ENCODE measurements around the gene ARPC3. TPM values are rescaled to one million over a fixed set of nuclear protein-coding genes. Genes with fewer than 3 reads are reported as not detected.

The ARPC3 gene
- total and polyA plus RNA-seq, 9 of the 15 experiments (the other 6 are each of a cell fraction or from before 2014, with no cell fraction given): 74.2 to 575 (median 345) TPM

GRCh38 chr12:110424237-110424636 is 25.9 kb downstream of the ARPC3 start:
- no peak overlapping the region for H3K4me2 ChIP-seq (ENCODE audit: insufficient read depth, low read length)
- intact Hi-C loops (cut with micrococcal nuclease): no loop called here
- H2AFZ ChIP-seq (ENCODE audit: low read depth, low read length): no peak overlapping the region
- no peak for DNase-seq (ENCODE audit: extremely low read depth in 1 of 4, low spot score in 3 of 4)
- POLR2A ChIA-PET: interaction anchor here (1.2 kb wide), 1 partner anchor 19 kb away, joined by 3 read pairs; no protein-coding TSS in a partner anchor
- H3K36me3 ChIP-seq (ENCODE audit: control insufficient read depth, insufficient read depth, low read length): no peaks in the 10 kb centered on the region
- no peak for ATAC-seq
- H4K20me1 ChIP-seq (replicated peaks; ENCODE audit: control insufficient read depth, insufficient read depth, low read length): no peaks in the 10 kb centered on the region
- H3K4me3 ChIP-seq: no peak overlapping the region
- no peaks in the 10 kb centered on the region for H3K9me1 ChIP-seq (ENCODE audit: control insufficient read depth, insufficient read depth, low read length)
- TF ChIP-seq ESRRA (IDR thresholded peaks at IDR 0.05; ENCODE audit: borderline replicate concordance, low read depth) (no peak), MAZ (CRISPR knock-in tag; conservative IDR thresholded peaks at IDR 0.05 in 1 of 2, IDR thresholded peaks at IDR 0.05 in 1 of 2) (no peak), TRIM25 (IDR thresholded peaks at IDR 0.05; ENCODE audit: borderline replicate concordance) (no peak), SMARCA5 (IDR thresholded peaks at IDR 0.05) (no peak), VEZF1 (CRISPR knock-in tag; IDR thresholded peaks at IDR 0.05) (no peak), HNRNPL (IDR thresholded peaks at IDR 0.05; ENCODE audit: low read depth, low read length) (no peak), TAF9B (IDR thresholded peaks at IDR 0.05; ENCODE audit: partially characterized antibody) (no peak)
- FAIRE-seq: no peak
- H3K9me3 ChIP-seq (replicated peaks; ENCODE audit: control insufficient read depth, insufficient read depth, low read depth, low read length): no peaks in the 10 kb centered on the region
- H3K4me1 ChIP-seq (replicated peaks in 1 of 2; ENCODE audit: control insufficient read depth in 2 of 2, insufficient read depth in 2 of 2, low read length in 2 of 2): peaks cover 23 to 25% of the 10 kb centered on the region in 2 experiments; a peak in 4 of 5 replicates
- H3K27me3 ChIP-seq (ENCODE audit: control insufficient read depth in 2 of 2, insufficient read depth in 2 of 2, low read length in 2 of 2): no peaks in the 10 kb centered on the region
- CTCF ChIA-PET (ENCODE audit: low intra/inter-chr PET ratio): no interaction called here
- no peak overlapping the region for H3K27ac ChIP-seq (ENCODE audit: extremely low read depth, low read depth, low read length)
- H3K9ac ChIP-seq (ENCODE audit: insufficient read depth in 1 of 2, low read depth in 2 of 2, low read length in 2 of 2): no peak overlapping the region
- WGBS (ENCODE audit: insufficient coverage, low coverage, missing lambda C conversion rate): 55% methylated on average over 3 of the region's 3 CpGs
- H3K79me2 ChIP-seq (ENCODE audit: control insufficient read depth, insufficient read depth, low read length): no peaks in the 10 kb centered on the region
- in situ Hi-C loops (cut with MboI): loop anchor here (10.0 kb wide), 1 partner anchor 319 kb away; no protein-coding TSS in a partner anchor
- BruUV-seq (replicated peaks): no TSS peak
